RKO (cell line): Measurements from ENCODE around the gene GNAL.

Experiments used
- DNase-seq: peaks from one replicate; pipeline ENCODE4 v3.0.0-alpha.2; 2016; ENCODE audit warnings: low spot score

Gene GNAL

DNA sequence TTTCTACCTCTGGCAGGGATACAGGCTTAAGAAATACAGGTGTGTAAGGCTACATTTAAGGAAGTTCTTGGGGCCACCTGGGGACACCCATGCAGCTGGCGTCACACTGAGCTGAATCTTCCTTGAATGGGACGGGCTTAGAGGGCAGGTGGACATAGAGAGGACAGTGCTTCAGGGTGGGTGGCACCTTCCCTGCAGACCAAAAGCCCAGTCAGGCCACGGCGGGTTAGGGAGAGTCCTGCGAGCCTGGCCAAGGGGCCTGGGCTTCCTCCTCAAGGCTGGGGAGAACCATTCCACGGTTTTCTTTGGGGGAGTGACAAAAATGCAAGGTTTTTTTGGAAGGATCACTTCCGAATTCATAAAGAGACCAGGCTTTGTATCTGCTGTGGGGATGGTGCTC, 73.4 kb downstream of the GNAL start:
- no peak for DNase-seq

GRCh38 chr18:11767329-11767728, 78.3 kb downstream of the GNAL start:
- no peak for DNase-seq

DNA sequence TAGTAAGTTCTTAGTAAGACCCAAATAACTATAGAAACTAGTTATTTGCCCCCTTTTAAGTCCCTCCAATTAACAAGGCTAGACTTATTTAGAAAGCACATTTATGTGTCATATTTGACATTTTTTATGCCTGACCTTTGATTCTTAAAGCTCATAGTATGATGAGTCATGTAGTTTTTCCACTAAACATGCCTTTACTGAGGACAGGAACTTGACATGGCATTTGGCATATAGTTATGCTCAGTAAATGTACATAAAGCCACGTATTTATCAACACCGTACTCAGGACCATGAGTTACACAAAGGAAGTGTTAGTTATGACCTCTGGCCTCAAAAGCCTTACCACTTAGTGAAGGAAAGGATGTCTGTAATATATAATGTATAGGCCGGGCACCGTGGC, 78.9 kb downstream of the GNAL start:
- DNase-seq: peak; percentile 35

DNA sequence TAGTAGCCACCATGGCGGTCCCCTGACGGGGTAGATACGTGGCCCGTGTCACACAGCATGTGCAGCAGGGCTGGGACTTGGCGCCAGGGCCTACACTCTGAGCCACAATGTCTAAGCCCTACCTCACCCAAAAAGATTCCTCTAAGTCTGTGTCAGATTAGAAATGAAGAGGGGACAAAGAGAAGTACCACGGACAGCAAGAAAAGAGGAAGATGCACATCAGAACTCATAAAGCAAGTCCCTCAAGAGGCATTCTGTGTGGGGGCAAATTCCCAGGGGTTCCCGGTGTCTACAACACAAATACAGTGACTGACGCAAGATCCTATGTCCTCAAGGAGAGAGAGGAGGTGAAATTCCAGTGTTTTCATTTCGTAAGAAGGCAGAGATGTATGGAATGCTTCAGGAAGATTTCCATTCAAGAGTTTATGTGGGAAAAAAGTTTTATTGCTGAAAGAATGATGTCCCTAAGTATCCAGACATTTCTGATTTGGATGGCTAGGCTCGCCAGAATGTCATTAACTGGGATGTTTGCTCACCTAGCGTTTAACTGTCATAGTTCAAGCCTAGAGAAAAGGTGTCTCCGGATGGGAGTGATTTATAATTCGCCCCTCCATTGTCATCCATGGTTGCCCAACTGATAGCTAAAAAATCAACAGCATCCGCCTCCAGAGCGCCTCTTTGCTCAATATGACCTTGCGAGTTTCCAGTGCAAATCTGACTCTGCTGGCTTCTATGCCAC, 86.5 kb downstream of the GNAL start:
- no peak for DNase-seq

- DNase-seq: no peak
Measured at GRCh38 chr18:11780042-11780441, 91.0 kb downstream of the GNAL start.

DNA sequence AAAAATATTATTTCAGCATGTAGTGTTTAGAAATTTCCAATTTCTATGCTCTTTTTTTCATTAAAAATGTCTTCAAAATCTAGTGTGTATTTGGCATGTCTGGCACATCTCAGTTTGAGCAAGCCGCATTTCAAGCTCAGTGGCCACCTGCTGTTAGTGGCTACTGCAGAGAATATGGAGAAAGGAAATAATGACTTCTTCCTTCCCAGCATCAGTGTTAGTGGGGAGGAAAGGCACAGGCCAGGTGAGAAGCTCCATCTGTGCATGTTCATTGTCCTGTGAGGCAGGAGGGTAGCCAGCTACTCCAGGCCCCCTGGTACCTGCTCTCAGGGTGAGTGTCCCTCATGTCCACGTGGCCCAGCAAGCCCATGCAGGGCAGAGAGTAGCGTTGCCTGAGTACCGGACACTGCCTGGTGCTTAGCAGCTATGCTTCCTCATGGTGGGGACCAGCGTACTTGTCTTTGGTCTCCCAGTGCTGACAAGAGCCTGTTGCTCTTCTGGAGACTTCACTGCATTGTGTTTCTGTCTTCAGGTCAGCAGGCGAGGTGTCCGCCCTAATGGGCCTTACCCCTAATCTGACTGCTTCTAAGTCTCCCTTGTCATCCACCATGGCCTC, 94.8 kb downstream of the GNAL start:
- DNase-seq: no peak

DNA sequence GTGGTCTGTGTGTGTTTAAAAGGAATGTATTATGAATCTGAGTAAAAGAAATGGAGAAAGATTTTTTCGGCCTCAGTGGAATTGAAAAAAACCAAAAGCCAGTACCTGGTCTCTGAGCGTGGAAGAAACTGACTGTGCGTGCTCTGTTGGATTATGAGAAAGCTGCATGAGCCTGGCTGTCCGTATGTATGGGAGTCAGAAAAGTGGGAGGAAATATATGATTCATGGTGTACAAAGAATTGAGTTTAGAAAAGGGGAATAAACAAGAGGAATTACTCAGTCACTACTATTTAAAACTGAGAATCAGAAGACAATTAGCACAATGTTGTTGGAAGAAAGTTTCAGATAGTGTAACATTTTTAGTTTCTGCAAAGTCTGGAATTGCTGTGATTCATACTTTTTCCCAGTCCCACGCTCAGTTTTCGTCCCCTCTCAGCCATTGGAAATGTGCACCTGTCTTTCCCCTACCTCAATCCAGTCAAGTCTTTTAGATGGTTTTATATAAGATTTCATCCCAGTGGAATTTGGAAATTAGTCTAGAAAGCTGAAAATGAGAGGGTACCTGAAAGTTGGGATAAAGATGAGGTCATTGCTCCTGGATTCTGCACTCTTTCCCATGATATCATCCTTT, 95.7 kb downstream of the GNAL start:
- no peak for DNase-seq

GRCh38 chr18:11785444-11786055, 96.5 kb downstream of the GNAL start:
- no peak for DNase-seq

DNA sequence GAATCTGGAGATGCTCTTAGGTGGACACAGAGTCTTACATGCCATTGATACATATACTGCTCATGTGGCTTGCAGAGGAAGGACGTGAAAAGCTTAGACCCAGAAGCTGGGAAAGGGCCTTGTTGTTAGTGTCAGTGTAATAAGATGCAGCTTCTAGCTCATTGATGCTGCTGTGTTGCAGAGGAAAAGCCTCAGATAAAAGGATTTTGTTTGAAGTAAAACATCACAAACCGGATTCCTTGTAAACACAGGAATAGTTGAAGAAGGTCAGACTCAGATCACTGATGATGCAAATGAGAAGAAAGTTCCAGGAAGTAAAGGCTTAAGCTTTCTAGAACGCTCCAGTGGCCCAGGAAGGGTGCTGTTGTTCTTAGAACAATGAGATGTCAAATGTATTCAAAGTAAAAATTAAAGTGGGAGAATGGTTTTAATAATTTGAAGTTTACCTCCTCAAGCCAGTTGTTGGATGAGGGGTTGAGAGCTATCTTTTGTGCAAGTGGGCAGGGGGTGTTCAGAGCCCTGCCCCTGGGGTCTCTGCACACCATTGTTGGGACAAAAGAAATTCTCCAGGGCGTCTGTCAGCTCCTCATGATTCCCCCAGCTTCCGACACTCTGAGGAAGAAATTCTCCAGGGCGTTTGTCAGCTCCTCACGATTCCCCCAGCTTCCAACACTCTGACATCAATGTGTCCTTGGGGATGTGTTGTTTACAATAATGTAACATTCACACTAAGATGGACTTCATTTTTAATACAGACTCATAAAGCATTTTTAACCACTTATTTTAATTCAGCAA, 100.8 kb downstream of the GNAL start:
- DNase-seq: no peak

DNA sequence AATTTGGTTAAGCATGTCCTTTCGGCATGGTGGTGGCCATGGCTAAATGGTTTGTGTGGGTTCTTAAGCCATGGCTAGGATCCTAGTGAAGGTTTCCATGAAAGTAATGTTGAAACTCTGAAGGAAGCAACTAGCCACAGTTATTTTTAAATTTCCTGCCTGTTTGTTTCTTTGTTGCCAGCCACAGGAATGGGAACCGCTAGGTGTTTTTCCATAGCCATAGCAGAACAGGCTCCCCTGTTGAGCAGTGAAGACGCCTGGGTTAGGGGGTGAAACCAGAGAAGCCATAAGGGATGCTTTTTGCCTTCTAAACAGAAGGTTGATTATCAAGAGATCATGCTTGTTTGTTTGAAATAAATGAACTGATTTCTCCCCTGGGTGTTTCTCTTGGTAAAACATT, 102.1 kb downstream of the GNAL start:
- no peak for DNase-seq

- no peak for DNase-seq
Measured at GRCh38 chr18:11792632-11793031, 103.6 kb downstream of the GNAL start.

DNA sequence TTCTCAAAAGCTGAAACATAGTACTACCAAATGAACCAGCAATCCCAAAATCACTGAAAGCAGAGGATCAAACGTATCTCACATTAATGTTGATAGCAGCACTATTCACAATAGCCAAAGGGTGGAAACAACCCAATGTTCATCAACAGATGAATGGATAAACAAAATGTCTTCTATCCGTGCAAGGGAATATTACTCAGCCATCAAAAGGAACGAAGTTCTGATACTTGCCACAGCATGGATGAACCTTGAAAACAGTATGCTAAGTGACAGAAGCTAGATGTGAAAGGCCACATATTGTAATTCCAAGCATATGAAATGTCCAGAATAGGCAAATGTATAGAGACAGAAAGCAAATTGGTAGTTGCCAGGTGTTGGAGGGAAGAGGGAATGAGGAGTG, 105.1 kb downstream of the GNAL start:
- no peak for DNase-seq

DNA sequence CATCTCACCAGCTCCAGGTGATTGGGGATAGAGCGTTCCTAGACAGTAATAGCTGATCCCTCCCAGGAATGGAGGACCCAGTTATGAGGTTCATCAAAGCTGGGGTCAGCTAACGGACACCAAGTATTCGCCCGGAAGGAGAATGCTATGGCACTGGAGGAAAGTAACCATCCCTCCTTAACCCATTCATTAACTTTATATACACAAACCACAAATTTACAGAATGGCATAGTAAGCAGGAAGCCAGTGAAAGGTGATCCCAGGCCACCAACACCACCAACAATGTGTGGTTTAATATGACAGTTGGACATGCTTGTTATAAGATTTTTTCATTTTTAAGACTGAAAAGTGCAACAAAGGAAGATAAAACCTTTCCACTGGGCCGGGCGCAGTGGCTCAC, 106.9 kb downstream of the GNAL start:
- no peak for DNase-seq

DNA sequence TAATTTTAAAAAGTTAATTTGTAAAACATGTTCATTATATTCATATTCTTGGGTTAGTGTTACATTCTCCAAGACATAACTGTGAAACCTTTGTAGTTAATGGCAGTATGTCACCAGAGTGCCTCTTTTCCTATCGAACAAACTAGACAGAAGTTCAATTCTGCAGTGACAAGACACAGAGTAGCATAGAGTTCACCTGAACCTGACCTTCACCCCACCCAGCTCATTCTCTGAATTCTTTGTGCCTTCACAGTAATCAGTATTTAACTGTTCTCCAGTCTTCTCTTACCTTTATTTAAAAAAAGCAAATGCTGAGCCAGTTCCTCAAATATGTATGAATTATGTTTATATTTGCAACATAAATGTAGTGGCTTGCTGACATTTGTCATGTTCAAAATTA, 109.2 kb downstream of the GNAL start:
- DNase-seq: no peak

GRCh38 chr18:11799066-11799465, 110.0 kb downstream of the GNAL start:
- no peak for DNase-seq

- no peak for DNase-seq
Measured at GRCh38 chr18:11800566-11801334, 111.7 kb downstream of the GNAL start.

GRCh38 chr18:11801573-11801972, 112.5 kb downstream of the GNAL start:
- no peak for DNase-seq

DNA sequence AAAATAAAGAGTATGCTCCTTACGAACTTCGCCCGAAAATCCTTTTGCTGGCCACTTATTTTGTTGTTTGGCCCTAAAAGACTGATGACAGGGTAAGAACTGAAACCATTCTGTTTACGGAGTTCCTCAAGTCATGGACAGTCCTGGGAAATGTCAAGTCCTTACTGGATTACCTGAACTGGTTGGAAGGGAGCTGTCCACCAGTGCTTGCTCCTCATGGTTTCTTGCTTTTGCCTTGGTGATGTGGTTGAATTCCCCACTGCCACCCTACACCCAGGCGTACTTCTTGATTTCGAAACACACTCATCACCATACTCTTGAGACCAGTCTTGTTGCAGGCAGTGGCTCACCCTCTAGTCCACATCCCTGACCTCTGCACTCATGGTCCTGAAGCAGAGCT, 113.1 kb downstream of the GNAL start:
- DNase-seq: no peak

- DNase-seq: no peak
Measured at GRCh38 chr18:11802586-11802985, 113.5 kb downstream of the GNAL start.

GRCh38 chr18:11807233-11807632, 118.2 kb downstream of the GNAL start:
- no peak for DNase-seq
